Measurements from ENCODE around the gene ATG13.

GRCh38 chr11:46664612-46665011 lies 47.3 kb downstream of the ATG13 start:
- no peak for TF ChIP-seq REST (IDR thresholded peaks at IDR 0.05; ENCODE audit: low read depth)
- no peak for TF ChIP-seq ZBTB7A (IDR thresholded peaks at IDR 0.05; ENCODE audit: low read depth)
- no peak for TF ChIP-seq YY1 (IDR thresholded peaks at IDR 0.05; ENCODE audit: low read depth)
- no peak for TF ChIP-seq MAX (IDR thresholded peaks at IDR 0.05)
- no peak for TF ChIP-seq RAD21 (IDR thresholded peaks at IDR 0.05; ENCODE audit: low read depth)
- TF ChIP-seq TEAD4 (IDR thresholded peaks at IDR 0.05): no peak
- no peak for TF ChIP-seq EP300 (IDR thresholded peaks at IDR 0.05; ENCODE audit: borderline replicate concordance)
- no peak for TF ChIP-seq USF1 (IDR thresholded peaks at IDR 0.05)
- no peak for TF ChIP-seq CEBPB (IDR thresholded peaks at IDR 0.05)
- no peak for TF ChIP-seq TCF12 (IDR thresholded peaks at IDR 0.05; ENCODE audit: low read depth)
- no peak for TF ChIP-seq TAF1 (IDR thresholded peaks at IDR 0.05; ENCODE audit: low read depth)
